ENCODE data around the gene TBX3. TPM values are rescaled to one million over a fixed set of nuclear protein-coding genes. Genes with fewer than 3 reads are reported as not detected.

TBX3 gene
- total RNA-seq, 6 experiments from 2014 or later, result 15.6 to 44.0 (median 27.8) TPM

- TF ChIP-seq CTCF (IDR thresholded peaks at IDR 0.05), result no peak
- no peak for TF ChIP-seq POLR2A (IDR thresholded peaks at IDR 0.05)
- Histone ChIP-seq H3K9me3 (no peaks in the 10 kb centered on the region), H3K4me3 (no peak overlapping the region), H3K4me1 (no peaks in the 10 kb centered on the region), H3K36me3 (no peaks in the 10 kb centered on the region), H3K27ac (no peak overlapping the region), H3K27me3 (no peaks in the 10 kb centered on the region)
- DNase-seq (no peak), ATAC-seq (no peak)
- intact Hi-C loops (cut with DNase I), result no loop called here
- WGBS (ENCODE audit: insufficient coverage, low coverage, low lambda C conversion rate, missing lambda C conversion rate), result 28% methylated on average over 2 of the region's 4 CpGs
Observed at GRCh38 chr12:114688256-114688845, 4.4 kb upstream of the TBX3 start.

- intact Hi-C loops (cut with DNase I), result no loop called here
- H3K4me3 ChIP-seq, result no peak overlapping the region
- H3K4me1 ChIP-seq, result no peaks in the 10 kb centered on the region
- TF ChIP-seq CTCF (IDR thresholded peaks at IDR 0.05) (no peak), POLR2A (IDR thresholded peaks at IDR 0.05) (no peak)
- no peaks in the 10 kb centered on the region for H3K36me3 ChIP-seq
- H3K27me3 ChIP-seq, result no peaks in the 10 kb centered on the region
- DNase-seq, result no peak
- ATAC-seq, result no peak
- H3K9me3 ChIP-seq, result no peaks in the 10 kb centered on the region
- 47% methylated on average over 12 of the region's 12 CpGs for WGBS (ENCODE audit: insufficient coverage, low coverage, low lambda C conversion rate, missing lambda C conversion rate)
- peak overlapping the region in 2 of 3 donors; percentile 10 to 60 for H3K27ac ChIP-seq
Observed at GRCh38 chr12:114687802-114688201, 3.8 kb upstream of the TBX3 start.

- WGBS (ENCODE audit: insufficient coverage, low coverage, low lambda C conversion rate, missing lambda C conversion rate), result 23% methylated on average over 24 of the region's 41 CpGs
- intact Hi-C loops (cut with DNase I), result no loop called here
- Histone ChIP-seq H3K9me3 (no peaks in the 10 kb centered on the region), H3K4me1 (no peaks in the 10 kb centered on the region), H3K27ac (peak overlapping the region in 1 of 3 donors; percentile 60), H3K4me3 (peak overlapping the region in 2 of 3 donors; percentile 25 to 39), H3K27me3 (no peaks in the 10 kb centered on the region), H3K36me3 (no peaks in the 10 kb centered on the region)
- peak in 1 of 4 donors; percentile 15 for ATAC-seq
- no peak for TF ChIP-seq CTCF (IDR thresholded peaks at IDR 0.05)
- peak; percentile 17 for TF ChIP-seq POLR2A (IDR thresholded peaks at IDR 0.05)
- DNase-seq, result peak in 1 of 3 donors; percentile 66
Observed at GRCh38 chr12:114686773-114687500, 3.0 kb upstream of the TBX3 start.

- H3K9me3 ChIP-seq, result no peaks in the 10 kb centered on the region
- H3K27ac ChIP-seq, result peak overlapping the region in 1 of 3 donors; percentile 60
- no peaks in the 10 kb centered on the region for H3K27me3 ChIP-seq
- H3K36me3 ChIP-seq, result no peaks in the 10 kb centered on the region
- no peak for DNase-seq
- TF ChIP-seq POLR2A (IDR thresholded peaks at IDR 0.05), result no peak
- no peak for TF ChIP-seq CTCF (IDR thresholded peaks at IDR 0.05)
- H3K4me1 ChIP-seq, result no peaks in the 10 kb centered on the region
- 37% methylated on average over 11 of the region's 11 CpGs for WGBS (ENCODE audit: insufficient coverage, low coverage, low lambda C conversion rate, missing lambda C conversion rate)
- ATAC-seq, result no peak
- intact Hi-C loops (cut with DNase I), result no loop called here
- peak overlapping the region in 2 of 3 donors; percentile 25 to 39 for H3K4me3 ChIP-seq
Observed at GRCh38 chr12:114686426-114686772, 2.4 kb upstream of the TBX3 start.

All from right lobe of liver (tissue), 6 donors.